Thoracic aorta (tissue), 2 donors: ENCODE data around the gene DTNB. TPM values are rescaled to one million over a fixed set of nuclear protein-coding genes. Genes with fewer than 3 reads are reported as not detected.

Experiments used
- ATAC-seq: fragments of 150-250 bp; one replicate; pipeline ENCODE4 v1.8.0; 2017; ENCODE audit warnings: low read depth; ENCODE audit not compliant: insufficient number of reproducible peaks, low FRiP score
- DNase-seq: peaks from one replicate; pipeline ENCODE4 v3.0.0-alpha.2; 2020; ENCODE audit warnings: low spot score
- H3K27ac ChIP-seq, 2 donors: fragments of 200-600 bp; sonication (generic); 1 replicate in 1 of 2; 2 replicates in 1 of 2; pipeline ENCODE4 v1.5.1; 2016; ENCODE audit warnings: mild to moderate bottlenecking in 2 of 2, moderate library complexity in 2 of 2
- H3K27me3 ChIP-seq: fragments of 200-600 bp; sonication (generic); replicated peaks from 2 replicates; pipeline ENCODE4 v1.6.0; 2016; ENCODE audit warnings: mild to moderate bottlenecking; ENCODE audit not compliant: insufficient read depth
- H3K36me3 ChIP-seq: fragments of 200-600 bp; sonication (generic); one replicate; pipeline ENCODE4 v1.5.1; 2016
- H3K4me1 ChIP-seq, 2 donors: fragments of 200-600 bp; sonication (generic); 1 replicate in 1 of 2; 2 replicates in 1 of 2; pipeline versions ENCODE4 v1.5.1 to v1.6.0; 2016; ENCODE audit warnings: low read depth in 2 of 2, mild to moderate bottlenecking in 1 of 2; ENCODE audit not compliant: control insufficient read depth in 1 of 2
- H3K4me3 ChIP-seq: fragments of 200-600 bp; sonication (generic); 2 replicates; pipeline ENCODE4 v1.5.1; 2016; ENCODE audit warnings: mild to moderate bottlenecking
- H3K9me3 ChIP-seq: fragments of 200-600 bp; sonication (generic); 2 replicates; pipeline ENCODE4 v1.5.1; 2016
- CTCF ChIP-seq: fragments of 200-600 bp; sonication (generic); IDR thresholded peaks from one replicate; pipeline ENCODE4 v1.5.1; 2019; ENCODE audit warnings: antibody characterized with exemption
- total RNA-seq, 2 donors: library from RNA; depleted of rRNA; stranded (reverse); fragments of >200 nt; gene quantifications; one replicate each; pipeline versions ENCODE4 v1.1.0 to v1.2.3, GENCODE V29; 2016

Gene DTNB
- total RNA-seq, 2 donors from 2014 or later: 16.3 to 76.2 TPM

DNA sequence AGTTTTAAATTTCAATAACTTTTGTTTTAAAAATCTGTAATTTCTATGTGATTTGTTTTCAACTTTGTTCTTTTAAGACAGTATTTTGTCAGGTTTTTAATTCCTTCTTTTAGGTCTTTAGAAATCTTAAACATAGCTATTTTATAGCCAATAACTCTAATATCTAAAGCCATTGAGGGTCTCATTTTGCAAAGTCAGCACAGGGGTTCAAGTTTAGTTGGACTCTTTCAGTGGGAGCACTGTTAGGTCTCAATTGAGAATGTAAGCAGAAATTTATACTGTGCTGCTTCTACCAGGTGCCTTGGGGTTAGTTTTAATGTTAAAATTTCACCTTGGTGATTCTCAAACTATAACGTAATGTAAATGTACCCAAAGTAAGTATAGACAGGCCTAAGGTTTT is 226.4 kb downstream of the DTNB start:
- H3K27me3 ChIP-seq: no peaks in the 10 kb centered on the region
- no peak overlapping the region for H3K4me3 ChIP-seq
- peaks cover 0 to 7% of the 10 kb centered on the region in 2 donors for H3K4me1 ChIP-seq
- no peak for TF ChIP-seq CTCF
- no peak overlapping the region for H3K27ac ChIP-seq
- H3K9me3 ChIP-seq: no peaks in the 10 kb centered on the region
- ATAC-seq (no peak), DNase-seq (no peak)
- H3K36me3 ChIP-seq: no peaks in the 10 kb centered on the region

DNA sequence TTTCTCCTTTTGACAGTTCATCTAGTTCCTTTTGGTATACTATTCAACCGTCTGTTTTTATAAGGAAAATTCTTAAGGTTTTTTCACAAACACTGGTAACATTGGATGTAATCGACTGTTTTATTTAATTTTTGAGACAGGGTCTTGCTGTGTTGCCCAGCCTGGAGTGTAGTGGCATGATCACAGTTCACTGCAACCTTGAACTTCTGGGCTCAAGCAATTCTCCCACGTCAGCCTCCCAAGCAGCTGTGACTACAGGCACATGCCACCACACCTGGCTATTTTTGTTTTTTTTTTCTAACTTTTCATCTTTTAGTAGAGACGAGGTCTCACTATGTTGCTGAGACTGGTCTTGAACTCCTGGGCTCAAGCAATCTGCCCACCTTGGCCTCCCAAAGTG is 227.3 kb downstream of the DTNB start:
- Histone ChIP-seq H3K27me3 (no peaks in the 10 kb centered on the region), H3K27ac (no peak overlapping the region), H3K4me3 (no peak overlapping the region), H3K36me3 (no peaks in the 10 kb centered on the region), H3K9me3 (no peaks in the 10 kb centered on the region), H3K4me1 (peaks cover 0 to 7% of the 10 kb centered on the region in 2 donors)
- no peak for DNase-seq
- no peak for ATAC-seq
- no peak for TF ChIP-seq CTCF

DNA sequence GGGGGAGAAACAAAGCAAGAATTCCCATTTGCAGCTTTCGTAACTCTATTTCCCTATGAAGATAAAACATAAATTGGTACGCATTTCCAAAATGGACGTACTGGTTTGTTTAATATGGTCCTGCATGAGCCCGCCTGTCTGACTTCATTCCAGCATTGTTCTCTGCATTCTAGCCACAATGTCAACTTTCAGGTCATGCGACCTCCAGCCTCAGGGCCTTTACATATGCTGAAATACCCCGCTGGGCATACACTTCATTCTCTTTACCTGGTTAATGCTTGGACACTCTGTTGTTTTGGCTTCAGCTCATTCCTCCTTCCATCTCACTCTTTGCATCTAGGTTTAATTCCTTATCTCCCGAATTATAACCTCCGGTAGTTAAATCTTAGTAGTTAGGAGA is 227.9 kb downstream of the DTNB start:
- no peaks in the 10 kb centered on the region for H3K27me3 ChIP-seq
- no peak overlapping the region for H3K27ac ChIP-seq
- no peak for TF ChIP-seq CTCF
- no peak overlapping the region for H3K4me3 ChIP-seq
- DNase-seq: no peak
- peaks cover 0 to 7% of the 10 kb centered on the region in 2 donors for H3K4me1 ChIP-seq
- no peaks in the 10 kb centered on the region for H3K36me3 ChIP-seq
- peak; percentile 28 for ATAC-seq
- H3K9me3 ChIP-seq: no peaks in the 10 kb centered on the region

DNA sequence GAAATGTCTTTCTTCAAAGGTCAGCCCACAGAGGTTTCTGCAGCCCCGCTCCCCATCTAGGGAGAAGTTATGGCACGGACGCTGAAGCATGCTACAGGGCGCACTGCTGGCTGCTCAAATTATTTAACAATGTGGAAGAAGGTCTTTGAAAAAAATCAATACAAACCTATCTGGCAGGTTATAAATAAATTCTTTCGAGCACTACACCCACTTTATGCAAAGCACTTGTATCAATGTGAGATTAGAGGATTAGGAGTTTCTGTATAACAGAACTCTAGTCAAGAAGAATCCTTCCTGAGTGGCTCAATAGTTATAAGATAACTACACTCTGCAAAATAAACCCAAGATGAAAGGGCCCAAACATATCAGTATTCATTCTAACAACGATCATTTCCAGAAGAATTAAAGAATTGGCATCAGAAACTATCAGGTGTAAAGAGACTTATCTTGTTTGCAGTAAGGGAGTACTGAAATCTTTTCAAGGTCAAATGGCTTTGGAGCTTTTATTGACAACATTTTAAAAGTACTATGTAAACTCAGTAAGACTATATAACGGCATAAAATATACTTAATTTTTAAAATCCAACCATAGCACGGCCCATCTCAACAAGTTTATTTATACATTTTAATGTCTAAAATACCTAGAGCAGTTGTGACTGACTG is 228.6 kb downstream of the DTNB start:
- no peak for TF ChIP-seq CTCF
- no peak overlapping the region for H3K4me3 ChIP-seq
- no peaks in the 10 kb centered on the region for H3K9me3 ChIP-seq
- no peaks in the 10 kb centered on the region for H3K27me3 ChIP-seq
- H3K36me3 ChIP-seq: no peaks in the 10 kb centered on the region
- DNase-seq (no peak), ATAC-seq (no peak)
- H3K4me1 ChIP-seq: peaks cover 0 to 7% of the 10 kb centered on the region in 2 donors
- no peak overlapping the region for H3K27ac ChIP-seq

DNA sequence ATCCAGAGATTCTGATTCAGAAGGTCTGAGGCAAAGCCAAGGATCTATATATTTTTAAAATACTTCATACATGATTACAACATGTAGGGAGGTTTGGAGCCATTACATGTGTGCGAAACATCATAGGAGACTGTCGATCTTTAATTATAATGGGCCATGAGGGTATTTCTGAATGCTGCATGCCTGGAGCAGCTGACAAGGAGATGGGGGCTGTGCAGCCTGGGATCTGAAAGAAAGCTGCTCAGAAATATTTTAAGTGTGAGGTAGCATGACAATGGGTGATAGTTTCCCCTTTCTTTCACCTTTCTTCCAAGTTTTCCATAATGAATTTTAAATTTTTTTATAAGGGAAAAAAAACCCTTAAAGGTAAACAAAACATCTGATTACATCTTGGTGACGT is 229.6 kb downstream of the DTNB start:
- Histone ChIP-seq H3K9me3 (no peaks in the 10 kb centered on the region), H3K27me3 (no peaks in the 10 kb centered on the region), H3K4me3 (no peak overlapping the region), H3K27ac (no peak overlapping the region), H3K4me1 (no peaks in the 10 kb centered on the region), H3K36me3 (no peaks in the 10 kb centered on the region)
- ATAC-seq (no peak), DNase-seq (no peak)
- no peak for TF ChIP-seq CTCF
